ENCODE measurements around the gene NUP93. TPM values are rescaled to one million over a fixed set of nuclear protein-coding genes. Genes with fewer than 3 reads are reported as not detected.

Gene NUP93
- total RNA-seq, 1 experiment from 2014 or later = 144 TPM

GRCh38 chr16:56836410-56837230, 106.7 kb downstream of the NUP93 start:
- Histone ChIP-seq H3K79me2 (ENCODE audit: insufficient read depth, low read length) (no peaks in the 10 kb centered on the region), H3K9me2 (ENCODE audit: insufficient read depth) (no peaks in the 10 kb centered on the region), H3K4me2 (ENCODE audit: low read length) (no peak overlapping the region), H3K9ac (ENCODE audit: low read length) (no peak overlapping the region), H4K20me1 (ENCODE audit: insufficient read depth) (no peaks in the 10 kb centered on the region), H2AFZ (ENCODE audit: low read depth, low read length, poor library complexity, severe bottlenecking) (no peak overlapping the region), H3K4me3 (replicated peaks in 1 of 2; ENCODE audit: low read depth in 1 of 2, low read length in 2 of 2) (no peak overlapping the region), H3K27me3 (ENCODE audit: insufficient read depth, low read length) (no peaks in the 10 kb centered on the region), H3K36me3 (ENCODE audit: control insufficient read depth in 1 of 2, insufficient read depth in 2 of 2, low read length in 2 of 2) (peaks cover 22 to 58% of the 10 kb centered on the region in 2 experiments; a peak in 3 of 4 replicates), H3K27ac (ENCODE audit: low read depth, low read length) (no peak overlapping the region), H3K4me1 (ENCODE audit: control insufficient read depth in 1 of 2, insufficient read depth in 2 of 2, low read length in 2 of 2) (no peaks in the 10 kb centered on the region), H3K9me3 (ENCODE audit: control insufficient read depth in 1 of 2, insufficient read depth in 1 of 2, low read depth in 1 of 2, low read length in 2 of 2) (no peaks in the 10 kb centered on the region)
- DNase-seq (ENCODE audit: low read depth, low spot score) (no peak), ATAC-seq (no peak)
- CTCF ChIA-PET = no interaction called here
- no peak for TF ChIP-seq CBX3 (IDR thresholded peaks at IDR 0.05; ENCODE audit: low read depth)
- TF ChIP-seq ELF1 (IDR thresholded peaks at IDR 0.05; ENCODE audit: borderline replicate concordance, low read depth) = no peak
- no peak for TF ChIP-seq ATF3 (IDR thresholded peaks at IDR 0.05)
- POLR2A ChIA-PET = no interaction called here
- BruUV-seq (replicated peaks) = no TSS peak
- RAD21 ChIA-PET (ENCODE audit: low non-redundant PET in 1 of 2, low total read pairs in 2 of 2, uncharacterized antibody in 2 of 2, unreplicated experiment in 2 of 2) = no interaction called here
- intact Hi-C loops (cut with micrococcal nuclease) = no loop called here

- Histone ChIP-seq H3K9ac (ENCODE audit: low read length) (no peak overlapping the region), H4K20me1 (ENCODE audit: insufficient read depth) (no peaks in the 10 kb centered on the region), H3K9me3 (ENCODE audit: control insufficient read depth in 1 of 2, insufficient read depth in 1 of 2, low read depth in 1 of 2, low read length in 2 of 2) (no peaks in the 10 kb centered on the region), H3K4me3 (replicated peaks in 1 of 2; ENCODE audit: low read depth in 1 of 2, low read length in 2 of 2) (no peak overlapping the region), H3K9me2 (ENCODE audit: insufficient read depth) (no peaks in the 10 kb centered on the region), H3K27ac (ENCODE audit: low read depth, low read length) (no peak overlapping the region), H2AFZ (ENCODE audit: low read depth, low read length, poor library complexity, severe bottlenecking) (no peak overlapping the region), H3K36me3 (ENCODE audit: control insufficient read depth in 1 of 2, insufficient read depth in 2 of 2, low read length in 2 of 2) (peaks cover 27 to 44% of the 10 kb centered on the region in 2 experiments), H3K4me2 (ENCODE audit: low read length) (no peak overlapping the region), H3K79me2 (ENCODE audit: insufficient read depth, low read length) (no peaks in the 10 kb centered on the region), H3K4me1 (ENCODE audit: control insufficient read depth in 1 of 2, insufficient read depth in 2 of 2, low read length in 2 of 2) (no peaks in the 10 kb centered on the region), H3K27me3 (ENCODE audit: insufficient read depth, low read length) (no peaks in the 10 kb centered on the region)
- ChIA-PET POLR2A (no interaction called here), CTCF (no interaction called here), RAD21 (ENCODE audit: low non-redundant PET in 1 of 2, low total read pairs in 2 of 2, uncharacterized antibody in 2 of 2, unreplicated experiment in 2 of 2) (no interaction called here)
- no peak for DNase-seq (ENCODE audit: low read depth, low spot score)
- BruUV-seq (replicated peaks) = no TSS peak
- intact Hi-C loops (cut with micrococcal nuclease) = no loop called here
- no peak for ATAC-seq
- TF ChIP-seq POLR2AphosphoS5 (IDR thresholded peaks at IDR 0.05; ENCODE audit: low read depth, low read length) (no peak), CBX3 (IDR thresholded peaks at IDR 0.05; ENCODE audit: low read depth) (no peak), CTCF (IDR thresholded peaks at IDR 0.05 in 2 of 3, conservative IDR thresholded peaks at IDR 0.05 in 1 of 3; ENCODE audit: borderline replicate concordance in 1 of 3, insufficient read depth in 1 of 3, low read depth in 2 of 3, low read length in 2 of 3) (no peak), EZH2phosphoT487 (IDR thresholded peaks at IDR 0.05; ENCODE audit: borderline replicate concordance) (no peak), ZFX (IDR thresholded peaks at IDR 0.05) (no peak), EGR1 (IDR thresholded peaks at IDR 0.05; ENCODE audit: low read depth) (no peak), SP1 (IDR thresholded peaks at IDR 0.05; ENCODE audit: low read depth) (no peak), TCF7L2 (IDR thresholded peaks at IDR 0.05; ENCODE audit: borderline replicate concordance, extremely low read depth, insufficient read depth, insufficient read length) (no peak), POLR2A (IDR thresholded peaks at IDR 0.05; ENCODE audit: borderline replicate concordance, extremely low read depth, insufficient read depth, insufficient read length) (no peak), JUND (IDR thresholded peaks at IDR 0.05) (no peak), YY1 (IDR thresholded peaks at IDR 0.05; ENCODE audit: extremely low read depth, insufficient replicate concordance, low read depth, low read length) (no peak), FOSL1 (IDR thresholded peaks at IDR 0.05; ENCODE audit: low read depth) (no peak), ATF3 (IDR thresholded peaks at IDR 0.05) (no peak), ZNF274 (IDR thresholded peaks at IDR 0.05; ENCODE audit: low read depth, low read length) (no peak), SRF (IDR thresholded peaks at IDR 0.05; ENCODE audit: low read depth) (no peak)
These were observed 108.9 kb downstream of the NUP93 start for GRCh38 chr16:56838622-56839337.

Measured in HCT116 (cell line).